Esophagus muscularis mucosa (tissue), 4 donors: ENCODE measurements around the gene NACA.

Experiments used
- CTCF ChIP-seq, 3 experiments: fragments of 200-600 bp in 2 of 3; fragments of 450-650 bp in 1 of 3; sonication (generic) in 2 of 3; IDR thresholded peaks; one replicate each; pipeline ENCODE4 v1.5.1; 2017 to 2019; ENCODE audit warnings: antibody characterized with exemption in 3 of 3, mild to moderate bottlenecking in 2 of 3, moderate library complexity in 1 of 3
- EP300 ChIP-seq: sonication (generic); formaldehyde crosslinking; IDR thresholded peaks from one replicate; pipeline ENCODE4 v1.6.1; 2017; ENCODE audit warnings: antibody characterized with exemption
- POLR2A ChIP-seq: fragments of 450-650 bp; IDR thresholded peaks from one replicate; pipeline ENCODE4 v1.6.1; 2017; ENCODE audit warnings: antibody characterized with exemption, moderate library complexity, mild to moderate bottlenecking, low read depth
- POLR2AphosphoS5 ChIP-seq, 2 donors: sonication (generic); formaldehyde crosslinking; IDR thresholded peaks; one replicate each; pipeline ENCODE4 v1.6.1; 2017; ENCODE audit warnings: antibody characterized with exemption in 2 of 2

GRCh38 chr12:56709759-56710376, 15.2 kb downstream of the NACA start:
- TF ChIP-seq CTCF (IDR thresholded peaks at IDR 0.05) (no peak), POLR2A (no peak), POLR2AphosphoS5 (IDR thresholded peaks at IDR 0.05) (no peak), EP300 (no peak)
